IPS DF 6.9 (cell line): ENCODE results near the gene TWF2.

ENCODE experiments used
- DNase-seq: peaks from one replicate; pipeline ENCODE4 v3.0.0-alpha.2; 2013; ENCODE audit warnings: low read depth, low spot score
- H3K27ac ChIP-seq: one replicate; pipeline ENCODE4 v1.5.1; 2013; ENCODE audit warnings: low read length, control low read depth
- H3K27me3 ChIP-seq: 2 replicates; pipeline ENCODE4 v1.6.1; 2013; ENCODE audit warnings: mild to moderate bottlenecking, low read length; ENCODE audit not compliant: control insufficient read depth, insufficient read depth
- H3K36me3 ChIP-seq: 2 replicates; pipeline ENCODE4 v1.6.1; 2013; ENCODE audit warnings: low read length; ENCODE audit not compliant: control insufficient read depth, insufficient read depth
- H3K4me1 ChIP-seq: 2 replicates; pipeline ENCODE4 v1.6.1; 2013; ENCODE audit warnings: low read length; ENCODE audit not compliant: control insufficient read depth, insufficient read depth
- H3K4me3 ChIP-seq: 2 replicates; pipeline ENCODE4 v1.5.1; 2013; ENCODE audit warnings: mild to moderate bottlenecking, low read length
- H3K9me3 ChIP-seq: 2 replicates; pipeline ENCODE4 v1.6.1; 2013; ENCODE audit warnings: low read length, inconsistent platforms; ENCODE audit not compliant: control insufficient read depth, insufficient read depth
- WGBS: extraction: QIAGEN DNeasy Blood & Tissue Kit; methylation state at CpG from one replicate; pipeline ENCODE4 v1.1.7; 2013; ENCODE audit warnings: mixed read lengths, missing lambda C conversion rate; ENCODE audit not compliant: insufficient read length, insufficient coverage; 5-methylcytosine and 5-hydroxymethylcytosine counted together

The TWF2 gene

GRCh38 chr3:52182691-52183090 lies 56.3 kb downstream of the TWF2 start:
- H3K4me1 ChIP-seq, result no peaks in the 10 kb centered on the region
- WGBS, result no CpG with 5 or more reads among the region's 4 CpGs

DNA sequence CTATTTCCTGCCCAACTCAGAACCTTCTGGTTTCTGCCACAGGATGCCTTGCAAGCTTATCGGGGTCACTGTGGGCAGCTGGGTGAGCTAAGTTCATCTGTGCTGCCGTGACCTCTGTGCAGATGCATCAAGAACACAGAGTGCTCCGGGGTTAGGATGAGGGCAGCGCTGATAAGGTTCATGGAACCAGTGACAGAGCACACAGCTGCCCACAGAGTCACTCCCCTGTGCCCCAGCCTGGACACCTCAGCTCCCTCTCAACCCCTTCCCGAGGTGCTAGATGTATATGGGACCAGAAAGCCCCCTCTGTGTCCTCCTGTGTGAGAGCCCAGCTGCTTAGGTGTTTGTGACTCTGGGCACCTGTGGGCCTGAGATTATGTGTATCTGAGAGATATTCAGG lies 56.8 kb downstream of the TWF2 start:
- H3K36me3 ChIP-seq, result no peaks in the 10 kb centered on the region
- no peaks in the 10 kb centered on the region for H3K27me3 ChIP-seq
- no CpG with 5 or more reads among the region's 5 CpGs for WGBS
- no peaks in the 10 kb centered on the region for H3K9me3 ChIP-seq
- DNase-seq, result no peak
- H3K27ac ChIP-seq, result no peak overlapping the region
- 0 out of 2 replicates have a peak, but pooled peaks cover under 1% of the 10 kb centered on the region for H3K4me1 ChIP-seq
- no peak overlapping the region for H3K4me3 ChIP-seq

More at GRCh38 chr3:52182691-52183090, 56.3 kb downstream of the TWF2 start:
- H3K4me3 ChIP-seq, result no peak overlapping the region
- no peak overlapping the region for H3K27ac ChIP-seq
- no peaks in the 10 kb centered on the region for H3K9me3 ChIP-seq
- no peaks in the 10 kb centered on the region for H3K36me3 ChIP-seq
- no peak for DNase-seq
- no peaks in the 10 kb centered on the region for H3K27me3 ChIP-seq

DNA sequence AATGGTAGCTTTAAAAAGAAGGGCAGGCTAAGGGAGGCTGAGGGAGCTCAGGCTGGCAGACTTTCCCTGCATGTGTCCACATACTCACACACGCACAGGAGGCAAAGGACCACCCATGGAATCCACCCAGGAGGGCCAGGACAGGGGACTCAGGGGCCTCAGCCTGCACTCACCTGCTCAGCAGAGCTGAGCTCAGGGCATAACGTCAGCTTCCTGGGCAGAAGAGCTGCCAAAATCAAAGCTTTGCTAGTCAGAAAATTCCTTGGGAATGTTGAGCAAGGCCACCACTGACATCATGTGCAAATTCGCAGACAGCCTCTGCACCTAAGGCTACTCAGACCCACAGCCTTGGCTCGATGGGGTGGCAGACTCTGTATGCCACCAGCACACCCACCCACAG lies 57.4 kb downstream of the TWF2 start:
- H3K27ac ChIP-seq, result no peak overlapping the region
- H3K4me3 ChIP-seq, result no peak overlapping the region
- WGBS, result no CpG with 5 or more reads among the region's 4 CpGs
- H3K36me3 ChIP-seq, result no peaks in the 10 kb centered on the region
- no peaks in the 10 kb centered on the region for H3K27me3 ChIP-seq
- H3K4me1 ChIP-seq, result 0 out of 2 replicates have a peak, but pooled peaks cover 1% of the 10 kb centered on the region
- no peaks in the 10 kb centered on the region for H3K9me3 ChIP-seq
- DNase-seq, result no peak
